ENCODE results near the gene PLAC9. TPM values are rescaled to one million over a fixed set of nuclear protein-coding genes. Genes with fewer than 3 reads are reported as not detected.

Gene PLAC9
- total RNA-seq, 3 donors from 2014 or later (not counting 1 experiment from before 2014, with no cell fraction given) = not detected

- intact Hi-C loops (cut with micrococcal nuclease) = no loop called here
- 98% methylated on average over 7 of the region's 7 CpGs for WGBS (ENCODE audit: insufficient coverage)
- H3K27ac Mint-ChIP-seq = peak overlapping the region in 1 of 2 donors; percentile 32
Observed at GRCh38 chr10:80165173-80165572, 32.6 kb downstream of the PLAC9 start.

DNA sequence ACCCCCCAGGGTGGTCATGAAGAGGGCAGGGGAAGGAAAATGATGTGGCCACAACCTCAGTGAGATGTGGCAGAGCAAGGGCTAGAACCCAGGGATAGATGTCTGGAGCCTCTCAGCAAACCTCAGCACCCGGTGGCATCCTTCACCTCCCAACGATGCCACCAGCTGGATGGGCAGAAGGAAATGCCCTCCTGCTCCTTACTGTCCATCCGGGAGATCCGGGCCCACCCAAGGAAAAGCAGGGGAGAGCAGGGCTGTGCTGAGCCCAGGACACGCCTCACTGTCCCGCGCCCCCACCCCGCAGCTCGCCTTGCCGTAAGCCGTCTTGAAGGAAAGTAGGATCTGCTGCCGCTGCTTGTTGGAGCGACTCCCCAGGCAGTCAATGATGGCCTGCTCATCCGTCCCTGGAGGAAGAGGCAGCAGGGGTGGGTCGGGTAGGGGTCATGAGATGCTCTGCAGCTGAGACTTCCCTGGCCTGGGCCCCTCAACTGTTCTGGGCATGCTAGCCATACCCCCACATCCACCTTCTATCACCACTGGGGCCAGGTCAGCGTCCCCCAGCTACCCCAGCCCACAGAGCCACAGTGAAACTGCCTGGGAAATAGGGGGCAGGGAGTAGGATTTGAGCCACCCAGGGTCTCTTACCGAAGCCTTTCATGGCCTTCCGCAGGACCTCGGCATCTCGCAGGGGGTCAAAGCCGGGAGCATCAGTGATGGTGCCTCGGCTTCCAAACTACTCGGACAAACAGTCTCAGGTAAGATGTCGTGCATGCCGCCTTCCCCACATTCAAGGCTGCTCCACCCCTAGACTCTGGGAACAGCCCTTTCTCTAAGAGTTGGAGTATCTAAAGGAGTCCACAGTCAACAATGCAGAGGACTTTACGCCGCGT lies 34.3 kb downstream of the PLAC9 start:
- Histone ChIP-seq H3K4me3 (ENCODE audit: low read length) (no peak overlapping the region), H3K36me3 (ENCODE audit: control insufficient read depth, insufficient read depth, low read length) (peaks cover 81% of the 10 kb centered on the region), H3K27me3 (ENCODE audit: control insufficient read depth, insufficient read depth, low read length) (no peaks in the 10 kb centered on the region), H3K9me3 (ENCODE audit: control insufficient read depth, insufficient read depth, low read length) (no peaks in the 10 kb centered on the region), H3K4me1 (ENCODE audit: control insufficient read depth, insufficient read depth, low read length) (no peaks in the 10 kb centered on the region), H3K27ac (ENCODE audit: low read length) (no peak overlapping the region)
- WGBS (ENCODE audit: insufficient coverage) = 96% methylated on average over 28 of the region's 28 CpGs
- intact Hi-C loops (cut with micrococcal nuclease) = no loop called here
- TF ChIP-seq CTCF (IDR thresholded peaks at IDR 0.05) = no peak
- Mint-ChIP-seq H3K27me3 (ENCODE audit: low read depth in 2 of 2) (no peaks in the 10 kb centered on the region), H3K4me1 (peaks cover 32% of the 10 kb centered on the region in 2 donors), H3K9me3 (no peaks in the 10 kb centered on the region), H3K4me3 (no peak overlapping the region), H3K36me3 (peaks cover 8% of the 10 kb centered on the region), H3K27ac (peak overlapping the region; percentile 32 to 66)
- ATAC-seq = no peak
- DNase-seq = no peak

More at GRCh38 chr10:80165173-80165572, 32.6 kb downstream of the PLAC9 start:
- no peak overlapping the region for H3K27ac ChIP-seq (ENCODE audit: low read length)
- H3K4me1 ChIP-seq (ENCODE audit: control insufficient read depth, insufficient read depth, low read length) = no peaks in the 10 kb centered on the region
- no peak for TF ChIP-seq CTCF (IDR thresholded peaks at IDR 0.05)
- no peaks in the 10 kb centered on the region for H3K27me3 Mint-ChIP-seq (ENCODE audit: low read depth in 2 of 2)
- DNase-seq (no peak), ATAC-seq (no peak)
- H3K4me3 Mint-ChIP-seq = no peak overlapping the region
- peaks cover 25 to 29% of the 10 kb centered on the region in 2 donors for H3K4me1 Mint-ChIP-seq
- H3K36me3 Mint-ChIP-seq = peaks cover 8% of the 10 kb centered on the region
- no peak overlapping the region for H3K4me3 ChIP-seq (ENCODE audit: low read length)
- no peaks in the 10 kb centered on the region for H3K9me3 Mint-ChIP-seq
- peaks cover 84% of the 10 kb centered on the region for H3K36me3 ChIP-seq (ENCODE audit: control insufficient read depth, insufficient read depth, low read length)
- H3K27me3 ChIP-seq (ENCODE audit: control insufficient read depth, insufficient read depth, low read length) = no peaks in the 10 kb centered on the region
- H3K9me3 ChIP-seq (ENCODE audit: control insufficient read depth, insufficient read depth, low read length) = no peaks in the 10 kb centered on the region

- no peaks in the 10 kb centered on the region for H3K9me3 Mint-ChIP-seq
- no peak overlapping the region for H3K27ac ChIP-seq (ENCODE audit: low read length)
Observed at GRCh38 chr10:80167471-80168161, 35.1 kb downstream of the PLAC9 start.

More at GRCh38 chr10:80167471-80168161, 35.1 kb downstream of the PLAC9 start:
- ATAC-seq = no peak
- H3K27me3 Mint-ChIP-seq (ENCODE audit: low read depth in 2 of 2) = no peaks in the 10 kb centered on the region
- H3K9me3 ChIP-seq (ENCODE audit: control insufficient read depth, insufficient read depth, low read length) = no peaks in the 10 kb centered on the region
- no peaks in the 10 kb centered on the region for H3K4me1 ChIP-seq (ENCODE audit: control insufficient read depth, insufficient read depth, low read length)
- intact Hi-C loops (cut with micrococcal nuclease) = no loop called here
- DNase-seq = no peak
- no peak for TF ChIP-seq CTCF (IDR thresholded peaks at IDR 0.05)
- no peaks in the 10 kb centered on the region for H3K27me3 ChIP-seq (ENCODE audit: control insufficient read depth, insufficient read depth, low read length)
- H3K4me3 ChIP-seq (ENCODE audit: low read length) = no peak overlapping the region
- peaks cover 8% of the 10 kb centered on the region for H3K36me3 Mint-ChIP-seq
- no peak overlapping the region for H3K27ac Mint-ChIP-seq
- H3K4me1 Mint-ChIP-seq = peaks cover 32% of the 10 kb centered on the region in 2 donors
- WGBS (ENCODE audit: insufficient coverage) = 98% methylated on average over 7 of the region's 8 CpGs
- H3K4me3 Mint-ChIP-seq = no peak overlapping the region
- H3K36me3 ChIP-seq (ENCODE audit: control insufficient read depth, insufficient read depth, low read length) = peaks cover 77% of the 10 kb centered on the region
